Epithelial cell of prostate (primary cell): ENCODE measurements around the gene GAR1.
"Not testable (repeated sequence)": the region's sequence is repeated elsewhere in the genome, so short reads cannot be mapped to it uniquely, and the experiment has no call there.

Experiments used
- DNase-seq: peaks from one replicate; pipeline ENCODE4 v3.0.0-alpha.2; 2011; ENCODE audit warnings: low read depth, low spot score
- H3K27ac ChIP-seq: fragments of 450-650 bp; 2 replicates; pipeline ENCODE4 v1.5.1; 2017; ENCODE audit warnings: mild to moderate bottlenecking

GAR1 gene

GRCh38 chr4:109836985-109837384, 21.4 kb downstream of the GAR1 start:
- no peak overlapping the region for H3K27ac ChIP-seq
- DNase-seq = no peak

GRCh38 chr4:109846395-109847098, 31.0 kb downstream of the GAR1 start:
- no peak for DNase-seq
- H3K27ac ChIP-seq = no peak overlapping the region

- DNase-seq = no peak
Observed at GRCh38 chr4:109847896-109848442, 32.4 kb downstream of the GAR1 start, which contains the start of gene LRIT3. Gene LRIT3 (plus strand): TSS chr4:109848107. CDS start chr4:109848202, 95 bp downstream.

GRCh38 chr4:109848501-109848900, 32.9 kb downstream of the GAR1 start:
- no peak overlapping the region for H3K27ac ChIP-seq
- DNase-seq = no peak

More at GRCh38 chr4:109847896-109848442, 32.4 kb downstream of the GAR1 start, which contains the start of gene LRIT3:
- no peak within 1 kb of the TSS for H3K27ac ChIP-seq

- DNase-seq = no peak
- no peak overlapping the region for H3K27ac ChIP-seq
Observed at GRCh38 chr4:109850601-109851000, 35.0 kb downstream of the GAR1 start.

- H3K27ac ChIP-seq, DNase-seq: not testable (repeated sequence)
Observed at GRCh38 chr4:109859426-109860300, 44.1 kb downstream of the GAR1 start.

GRCh38 chr4:109861271-109861670, 45.7 kb downstream of the GAR1 start:
- no peak overlapping the region for H3K27ac ChIP-seq
- no peak for DNase-seq

GRCh38 chr4:109861916-109862511, 46.5 kb downstream of the GAR1 start:
- H3K27ac ChIP-seq = no peak overlapping the region
- DNase-seq = no peak

- no peak overlapping the region for H3K27ac ChIP-seq
- DNase-seq = no peak
Observed at GRCh38 chr4:109864134-109864533, 48.6 kb downstream of the GAR1 start.

- no peak overlapping the region for H3K27ac ChIP-seq
- DNase-seq = no peak
Observed at GRCh38 chr4:109870061-109870460, 54.5 kb downstream of the GAR1 start.

- DNase-seq = no peak
- H3K27ac ChIP-seq = no peak overlapping the region
Observed at GRCh38 chr4:109872065-109872464, 56.5 kb downstream of the GAR1 start.

- DNase-seq = no peak
- peak overlapping the region; percentile 80 for H3K27ac ChIP-seq
Observed at GRCh38 chr4:109872950-109873656, 57.5 kb downstream of the GAR1 start.

- H3K27ac ChIP-seq = peak overlapping the region; percentile 80
Observed at GRCh38 chr4:109873791-109874514, 58.4 kb downstream of the GAR1 start.

More at GRCh38 chr4:109873791-109874514, 58.4 kb downstream of the GAR1 start:
- peak; percentile 36 for DNase-seq
